Stimulated activated CD4-positive, alpha-beta T cell treated with anti-CD3 and anti-CD28 coated beads, Interleukin-15, amount 100 ng/mL, for 24 hours (primary cell): ENCODE results near the gene NR2F1-AS1.

Experiments used
- DNase-seq: peaks from one replicate; pipeline ENCODE4 v3.0.0-alpha.2; 2020

The NR2F1-AS1 gene

DNA sequence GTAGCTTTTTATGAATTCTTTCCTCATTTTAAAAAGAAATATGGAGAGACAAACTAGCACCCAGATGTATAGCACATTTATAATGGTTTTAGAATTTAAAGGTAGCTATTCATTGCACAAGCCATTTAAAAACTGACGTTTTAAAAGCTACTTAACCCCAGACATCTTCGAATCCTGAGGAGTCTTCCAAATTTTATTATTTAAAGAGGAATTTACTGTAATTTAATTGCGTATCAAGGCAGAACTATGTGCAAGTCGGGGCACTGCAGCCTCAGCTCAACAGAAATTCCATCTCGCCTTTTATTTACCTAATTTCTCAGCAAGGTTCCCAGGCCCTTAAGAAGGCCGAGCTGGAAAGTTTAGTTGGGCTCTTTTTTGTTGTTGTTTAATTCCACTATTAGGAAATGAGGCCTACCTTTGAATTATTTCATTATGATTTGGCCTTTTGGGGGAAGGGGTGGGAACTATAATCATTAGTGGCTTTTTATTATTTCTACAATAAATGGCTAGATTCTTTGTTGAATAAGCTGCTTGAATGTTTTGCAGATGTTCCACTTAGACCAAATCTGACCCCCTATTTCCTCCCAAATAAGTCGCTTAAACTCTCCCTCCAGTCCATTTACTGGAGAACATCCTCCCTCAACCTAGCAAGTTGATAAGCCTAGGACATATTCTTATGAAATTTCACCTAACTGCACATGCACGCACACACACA is 22.2 kb upstream of the NR2F1-AS1 start:
- DNase-seq, result no peak

DNA sequence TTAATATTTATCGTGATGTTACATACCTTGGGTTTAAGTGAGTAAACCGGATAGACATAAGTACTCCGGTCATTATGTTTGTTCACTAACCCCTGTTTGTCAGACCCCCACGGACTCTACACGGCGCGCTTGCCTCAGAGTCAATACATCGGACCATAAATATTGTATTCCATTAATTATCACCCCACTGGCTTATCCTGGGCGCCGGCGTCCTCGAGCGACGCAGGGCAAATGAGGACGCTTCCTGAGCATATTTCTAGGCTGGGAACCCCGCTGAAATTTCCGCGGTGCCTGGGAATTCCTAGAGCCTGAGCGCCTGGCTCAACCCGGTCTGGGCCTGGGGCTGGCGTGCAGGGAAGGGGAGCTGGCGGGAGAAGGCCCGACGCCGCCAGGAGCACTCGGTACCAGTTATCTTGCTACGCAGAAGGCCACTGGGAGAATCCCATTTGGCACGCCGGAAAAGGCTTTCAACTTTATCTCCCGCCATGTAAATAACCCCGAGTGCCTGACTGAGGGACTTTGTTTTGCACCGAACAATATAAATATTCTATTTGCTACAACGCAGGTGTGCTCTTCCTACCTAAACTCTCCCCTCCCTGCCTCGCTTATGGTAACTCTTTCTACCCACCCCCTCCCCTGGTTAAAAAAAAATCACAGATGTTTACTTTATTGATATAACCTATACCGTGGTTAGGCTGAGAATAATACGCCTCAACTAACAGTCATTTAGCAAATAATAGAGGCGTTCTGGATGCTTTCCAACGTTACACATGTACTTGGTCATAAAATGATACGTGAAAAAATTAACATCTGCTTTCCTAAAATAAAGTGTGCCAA is 21.4 kb upstream of the NR2F1-AS1 start:
- DNase-seq, result no peak

DNA sequence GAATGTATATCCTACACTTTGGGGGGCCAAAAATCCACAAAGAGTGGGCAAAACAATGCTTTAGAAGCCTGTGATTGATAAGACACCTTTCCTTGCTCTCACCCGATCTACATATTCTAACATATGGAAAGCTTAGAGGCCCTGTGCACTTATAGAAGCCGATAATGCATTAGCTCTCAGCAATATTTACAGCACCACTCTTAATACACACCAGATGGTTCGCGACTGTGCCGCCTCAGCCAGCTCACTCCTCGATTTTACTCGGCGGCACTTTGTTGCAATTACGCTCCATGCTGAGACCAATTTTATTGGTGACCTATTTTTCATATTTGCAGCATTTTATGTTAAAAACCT is 20.8 kb upstream of the NR2F1-AS1 start:
- no peak for DNase-seq

DNA sequence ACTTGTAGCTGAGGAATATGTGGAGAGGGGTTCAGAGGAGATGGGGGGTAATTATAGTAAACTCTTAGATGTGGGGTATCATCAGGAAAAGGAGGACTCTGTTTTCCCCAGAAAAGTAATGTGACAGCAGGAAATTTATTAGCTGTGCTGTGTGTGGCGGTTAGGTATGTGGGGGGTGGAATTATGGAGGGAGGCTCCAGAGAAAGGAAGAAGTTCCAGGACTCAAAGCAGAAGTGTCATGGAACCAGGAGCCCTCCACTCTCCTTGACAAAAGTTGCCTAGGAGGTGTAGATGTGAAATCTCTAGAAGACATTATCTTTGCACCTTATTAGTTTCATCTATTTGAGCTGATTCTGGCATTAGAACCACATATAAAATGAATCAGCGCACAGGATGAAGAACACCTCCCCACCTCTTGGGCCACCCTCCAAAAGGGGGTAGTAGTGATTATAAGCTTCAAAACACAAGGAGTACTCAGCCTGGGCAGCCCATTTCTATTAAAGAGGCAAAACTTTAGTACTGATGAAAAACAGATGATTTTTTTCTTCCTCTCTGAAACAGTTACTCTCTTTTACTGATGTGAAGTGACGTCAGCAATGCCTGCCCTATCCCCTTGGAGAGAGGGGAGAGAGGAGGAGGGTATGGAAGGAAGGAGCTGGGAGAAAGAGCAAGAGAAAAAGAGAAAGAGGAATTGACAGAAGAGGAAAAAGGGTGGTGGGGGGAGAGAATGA is 20.2 kb upstream of the NR2F1-AS1 start:
- DNase-seq, result no peak

DNA sequence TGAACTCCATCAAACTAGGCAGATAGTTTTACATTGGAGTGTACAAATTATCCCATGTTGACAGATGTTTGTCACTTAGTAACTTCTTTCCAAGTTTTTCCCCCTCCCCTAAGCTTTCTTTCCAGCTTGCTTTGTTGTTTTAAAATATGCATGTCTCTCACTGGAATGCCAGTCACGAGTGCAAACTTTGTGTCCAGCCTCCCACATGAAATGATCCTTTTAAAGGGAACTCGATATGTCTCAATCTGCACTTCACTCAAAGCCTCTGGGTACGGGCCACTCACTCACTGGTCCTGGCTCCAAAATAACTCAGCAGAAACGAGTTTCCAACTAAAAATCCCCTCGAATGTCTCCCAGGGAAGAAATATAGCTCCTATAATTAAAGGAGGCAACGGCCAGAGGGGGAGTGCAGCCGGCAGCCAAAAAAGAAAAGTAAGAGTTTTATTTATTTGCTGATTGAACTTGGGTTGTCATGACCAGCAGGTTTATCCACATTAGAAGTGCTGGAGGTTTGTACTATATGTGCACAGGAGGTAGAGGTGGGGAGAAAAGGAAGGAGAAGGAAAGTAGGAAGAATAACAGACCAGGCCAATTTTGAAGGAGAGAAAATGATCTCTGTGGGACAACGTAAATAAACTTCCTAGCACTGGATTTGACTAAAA is 19.5 kb upstream of the NR2F1-AS1 start:
- no peak for DNase-seq

DNA sequence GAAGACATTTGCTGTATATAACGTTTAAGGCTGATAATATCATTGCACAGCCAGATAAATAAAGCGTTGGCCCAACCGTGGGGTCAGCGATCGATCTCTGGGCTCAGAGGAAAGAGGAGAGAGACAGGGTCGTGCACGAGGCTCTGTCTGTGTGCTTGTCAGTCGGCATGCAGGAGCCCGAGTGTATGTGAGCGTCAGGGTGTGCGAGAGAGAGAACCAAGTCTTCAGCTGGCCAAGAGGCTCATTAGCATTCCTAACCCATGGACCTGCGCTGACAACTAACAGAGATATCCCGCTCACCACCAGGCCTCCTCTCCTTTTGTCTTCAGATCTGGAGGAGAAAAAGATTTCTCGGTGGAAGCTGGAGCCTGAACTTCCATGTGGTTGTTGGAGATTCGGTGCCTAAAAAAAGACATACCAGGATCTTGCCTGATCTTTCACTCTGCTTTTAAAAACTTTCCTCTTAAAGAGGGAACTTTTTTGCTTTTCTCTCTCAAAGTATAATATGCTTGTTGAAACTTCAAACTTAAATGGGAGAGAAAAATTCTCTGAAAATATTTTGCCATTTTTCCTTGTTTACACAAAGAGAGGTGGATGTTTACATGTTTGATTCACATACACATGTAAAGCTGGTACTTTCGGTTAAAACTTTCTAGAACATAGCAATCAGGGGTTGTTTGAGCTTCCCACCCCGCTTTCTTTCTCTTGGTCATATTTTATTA is 18.5 kb upstream of the NR2F1-AS1 start:
- no peak for DNase-seq

DNA sequence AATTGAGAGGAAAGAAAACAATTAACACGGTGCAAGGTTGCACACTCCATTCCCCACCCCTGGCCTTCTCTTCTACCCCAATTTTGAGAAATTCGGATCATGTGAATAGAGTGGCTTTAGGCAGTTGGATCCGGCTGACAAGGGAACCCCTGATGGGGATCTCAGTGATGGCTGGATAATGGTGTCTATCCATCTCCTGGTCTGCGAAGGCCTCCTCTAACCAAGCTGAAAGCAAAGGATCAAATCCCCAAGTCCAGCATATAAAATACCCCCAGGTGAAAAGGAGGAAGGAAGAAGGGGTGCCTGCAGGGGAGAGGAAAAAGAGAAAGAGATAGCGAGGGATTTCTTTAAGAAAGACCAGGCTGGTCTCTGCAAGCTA is 18.0 kb upstream of the NR2F1-AS1 start:
- no peak for DNase-seq

DNA sequence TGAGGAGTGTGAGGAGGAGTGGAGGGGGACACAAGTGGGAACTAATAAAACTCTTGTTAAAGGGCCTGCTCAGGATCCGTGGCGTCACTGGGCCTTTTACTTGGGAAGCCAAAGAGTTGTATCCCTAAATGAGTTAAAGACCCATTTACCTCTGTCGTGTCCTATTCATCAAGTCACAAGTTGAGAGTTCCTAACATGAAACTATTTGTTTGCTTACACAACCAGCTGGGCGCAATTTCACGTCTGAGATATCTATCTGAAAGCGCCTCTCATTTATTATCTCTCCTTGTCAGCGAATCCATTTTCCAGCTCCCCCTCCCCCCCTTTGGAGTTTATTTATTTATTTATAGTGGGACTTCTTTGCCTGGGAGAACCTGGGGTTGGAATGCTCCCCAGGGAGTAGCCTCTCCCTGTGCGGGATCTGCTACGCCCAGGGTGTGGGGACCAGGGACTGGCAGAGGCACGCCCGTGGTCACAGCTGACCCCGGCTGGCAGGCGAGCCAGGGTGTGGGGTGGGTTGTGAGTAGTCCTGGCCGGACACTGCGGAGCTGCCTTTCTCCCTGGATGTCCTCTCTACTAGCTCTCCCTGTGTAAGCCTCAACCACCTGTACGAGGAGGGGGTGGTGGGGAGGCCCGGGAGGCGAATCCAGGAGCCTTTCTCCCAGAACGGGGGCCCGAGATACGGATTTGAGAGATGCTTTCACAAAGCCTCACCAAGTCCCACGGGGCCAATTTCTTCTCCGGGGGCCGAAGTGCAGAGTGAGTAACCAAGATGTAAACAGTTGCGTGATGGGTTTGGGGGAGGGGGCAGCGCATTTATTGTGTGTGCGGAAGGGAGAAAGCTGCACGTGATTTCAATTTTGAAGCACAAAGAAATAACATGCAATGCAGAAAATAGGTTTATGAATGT is 17.3 kb upstream of the NR2F1-AS1 start:
- no peak for DNase-seq

DNA sequence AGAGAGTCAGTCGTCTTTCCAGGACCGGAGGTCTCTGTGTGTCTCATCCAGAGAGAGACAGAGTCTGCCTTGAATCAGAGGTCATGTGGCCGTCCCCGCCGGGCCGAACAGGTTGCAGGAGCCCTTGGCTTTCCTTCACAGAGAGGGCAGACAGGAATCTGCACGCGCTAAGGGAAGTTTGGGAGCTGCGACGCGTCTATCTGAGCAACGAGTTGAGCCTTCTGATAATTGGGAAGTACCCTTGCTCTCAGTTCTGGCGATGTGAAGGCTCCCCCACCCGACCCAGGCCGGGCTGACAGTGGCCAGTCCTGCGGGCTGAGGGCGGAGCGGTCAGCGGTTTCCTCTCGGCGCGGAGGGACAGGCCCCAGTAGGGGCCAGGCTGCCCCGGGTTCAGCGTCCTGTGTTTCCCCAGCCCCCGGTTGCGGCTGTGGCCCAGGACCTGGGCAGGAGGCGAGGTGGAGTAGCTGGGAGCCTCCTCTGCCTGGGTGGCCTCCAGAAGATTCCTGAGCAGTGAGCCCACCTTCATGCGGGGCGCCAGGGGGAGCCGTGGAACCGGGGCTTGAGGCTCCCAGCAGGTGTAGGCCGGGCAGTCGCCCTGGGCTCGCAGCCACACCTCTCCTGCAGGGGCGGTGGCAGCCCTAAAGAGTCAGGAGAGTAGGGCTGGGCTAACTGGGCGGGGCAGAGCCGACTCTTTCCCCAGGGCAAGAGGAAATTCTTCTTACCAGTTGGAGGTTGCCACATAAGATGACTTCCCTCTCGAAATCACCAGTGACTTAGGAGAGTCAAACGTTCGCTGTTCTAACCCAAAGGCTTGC is 15.9 kb upstream of the NR2F1-AS1 start:
- no peak for DNase-seq

DNA sequence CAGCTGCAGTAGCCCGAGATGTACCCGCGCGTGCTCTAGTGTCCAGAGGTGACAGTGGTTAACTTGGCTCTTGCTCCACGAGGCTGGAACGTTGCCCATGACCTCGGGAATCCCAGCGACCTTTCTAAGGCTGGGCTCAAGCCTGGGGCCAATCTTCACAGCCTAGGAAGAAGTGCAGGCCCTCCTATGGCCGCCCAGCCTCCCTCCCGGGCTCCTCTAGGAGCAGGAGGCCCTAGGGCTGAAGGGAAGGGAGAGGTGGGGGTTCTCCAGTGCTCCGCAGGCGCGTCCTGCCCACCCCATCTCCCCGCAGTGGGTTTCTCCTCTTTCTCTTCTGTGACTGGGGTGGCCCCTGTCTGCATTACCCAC is 15.3 kb upstream of the NR2F1-AS1 start:
- no peak for DNase-seq

DNA sequence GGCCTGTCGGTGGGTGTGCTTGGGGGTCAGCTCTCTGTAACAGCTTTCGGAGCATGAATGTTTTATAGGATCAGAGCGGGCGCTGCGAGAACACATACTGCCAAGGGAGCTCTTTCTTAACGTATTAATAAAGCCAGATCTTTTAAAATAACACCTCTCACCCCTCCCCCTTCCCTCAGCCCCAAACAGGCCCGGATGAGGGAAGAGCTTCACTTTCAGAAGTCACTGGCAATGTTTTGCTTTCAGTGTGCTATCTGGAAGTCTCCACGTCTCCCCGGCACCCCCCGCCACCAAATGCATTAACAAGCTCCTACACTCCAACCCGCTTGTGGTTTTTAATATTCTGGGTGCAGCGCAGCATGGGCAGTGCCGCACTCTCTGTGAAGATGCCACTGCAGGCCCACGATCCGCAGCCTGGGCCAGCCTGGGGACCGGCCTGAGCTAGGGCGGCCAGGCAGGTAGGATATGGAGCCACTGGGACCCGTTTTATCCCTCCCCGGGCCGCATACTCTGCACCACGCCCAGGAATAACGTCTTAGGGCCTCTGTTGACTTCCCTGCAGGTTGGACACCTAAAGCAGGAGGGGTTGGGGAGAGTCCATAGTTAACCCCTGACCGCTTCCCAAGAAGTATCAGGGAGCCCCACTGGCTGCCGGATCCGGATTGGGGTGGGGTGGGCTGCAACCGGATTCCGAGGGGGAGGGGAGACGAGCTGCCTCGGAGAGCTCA is 14.6 kb upstream of the NR2F1-AS1 start:
- no peak for DNase-seq

DNA sequence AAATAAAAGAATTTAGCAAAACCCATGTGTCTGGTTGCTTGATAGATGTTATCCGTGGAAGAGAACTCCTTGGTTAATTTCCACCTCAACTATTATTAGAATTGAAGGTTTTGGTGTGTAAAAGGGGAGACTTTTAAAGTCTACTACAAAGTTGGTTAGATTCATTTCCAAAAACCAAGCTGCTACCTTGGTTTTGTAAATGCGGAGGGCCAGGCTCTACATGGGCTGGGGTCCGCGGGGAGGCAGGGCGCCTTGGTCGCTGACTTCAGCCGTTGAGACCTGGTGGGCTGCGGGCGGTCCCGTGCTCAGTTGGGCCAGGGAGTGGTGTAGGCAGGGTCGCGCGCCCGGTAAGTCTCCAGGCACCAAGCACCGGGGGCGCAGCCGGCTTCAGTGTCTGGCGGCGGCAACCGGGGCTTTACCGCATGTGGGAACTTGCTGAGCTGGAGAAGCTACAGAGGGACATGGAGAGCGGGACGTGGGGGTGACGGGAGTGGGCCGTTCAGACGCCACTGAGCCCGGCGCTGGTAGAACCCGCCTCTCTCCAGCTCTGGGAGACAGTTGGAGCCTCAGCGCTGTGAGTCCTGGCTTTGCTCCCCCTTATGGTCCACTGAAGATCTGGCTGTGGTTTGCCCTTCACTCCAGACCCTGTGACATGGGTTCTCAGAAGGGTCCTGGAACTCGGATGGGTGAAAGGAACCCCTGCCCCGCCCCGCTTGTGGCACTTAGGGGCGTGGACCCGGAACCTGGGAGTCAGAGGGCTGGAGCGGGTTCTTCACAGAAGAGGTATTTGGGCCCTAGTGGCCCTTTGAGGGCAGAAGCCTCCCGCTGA is 13.8 kb upstream of the NR2F1-AS1 start:
- DNase-seq, result no peak

DNA sequence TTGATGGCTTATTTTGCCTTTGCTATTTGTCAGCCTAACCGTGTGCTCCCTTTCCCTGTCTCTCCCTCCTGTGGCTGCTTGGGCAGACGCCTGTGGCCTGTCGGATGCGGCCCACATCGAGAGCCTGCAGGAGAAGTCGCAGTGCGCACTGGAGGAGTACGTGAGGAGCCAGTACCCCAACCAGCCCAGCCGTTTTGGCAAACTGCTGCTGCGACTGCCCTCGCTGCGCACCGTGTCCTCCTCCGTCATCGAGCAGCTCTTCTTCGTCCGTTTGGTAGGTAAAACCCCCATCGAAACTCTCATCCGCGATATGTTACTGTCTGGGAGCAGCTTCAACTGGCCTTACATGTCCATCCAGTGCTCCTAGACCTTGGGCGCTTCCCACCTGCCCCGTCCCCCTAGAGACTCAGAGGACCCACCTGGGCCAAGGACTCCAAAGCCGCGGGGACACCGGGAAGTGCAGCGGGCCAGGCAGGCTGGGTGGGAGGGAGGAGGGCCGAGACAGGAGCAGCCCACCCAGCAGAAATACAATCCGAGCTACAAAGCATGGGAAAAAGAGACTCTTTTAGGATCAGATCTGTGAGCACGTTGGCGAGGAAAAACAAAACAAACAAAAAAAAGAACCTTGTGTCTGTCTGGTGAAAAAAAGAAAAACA is 12.6 kb upstream of the NR2F1-AS1 start:
- DNase-seq, result no peak

DNA sequence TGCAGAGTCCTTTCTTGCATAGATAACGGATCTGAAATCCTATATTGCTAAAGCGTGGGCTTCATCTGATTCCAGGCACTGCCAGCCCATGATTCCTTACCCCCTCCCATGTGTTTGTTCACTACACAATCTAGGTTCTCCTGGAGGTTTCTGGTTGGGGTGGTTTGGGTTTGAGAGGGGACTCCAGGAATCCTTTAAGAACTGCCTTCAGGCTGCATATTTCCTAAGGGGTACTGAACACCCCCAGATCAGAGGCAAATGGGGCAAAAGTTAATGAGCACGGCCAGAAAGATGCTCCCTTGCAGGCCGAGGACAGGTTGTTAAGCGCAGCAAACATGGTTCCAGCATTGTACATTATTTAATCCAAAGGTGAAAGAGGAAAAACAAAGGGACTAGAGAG is 11.9 kb upstream of the NR2F1-AS1 start:
- no peak for DNase-seq

DNA sequence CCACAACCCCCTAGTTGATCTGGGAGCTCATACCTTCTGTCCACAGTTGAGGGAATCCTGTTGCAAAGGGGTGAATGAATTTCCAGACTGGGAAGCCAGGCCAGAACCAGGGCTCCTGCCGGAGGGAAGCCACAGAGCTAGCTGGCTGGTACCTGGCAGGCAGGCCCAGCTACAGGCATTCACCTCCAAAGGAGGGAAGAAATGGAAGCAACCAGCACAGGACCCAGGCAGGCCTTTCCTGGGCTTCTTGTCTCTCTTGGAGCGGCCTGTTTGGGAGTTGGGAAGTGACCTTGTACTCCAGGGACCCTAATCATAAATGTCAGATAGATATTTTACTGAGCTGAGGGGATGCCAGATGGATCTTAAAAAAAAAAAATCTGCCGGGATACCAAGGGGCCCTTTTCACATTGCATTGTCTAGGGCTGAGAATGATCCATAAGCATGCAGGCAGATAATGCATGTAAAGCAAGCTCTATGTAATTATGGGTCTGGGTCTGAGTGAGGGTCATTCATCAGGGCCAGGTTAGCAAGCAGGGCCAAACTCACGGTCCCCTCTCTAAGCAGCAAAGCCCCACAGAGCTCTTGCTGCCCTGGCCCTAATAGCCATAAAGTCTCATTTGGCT is 10.4 kb upstream of the NR2F1-AS1 start:
- no peak for DNase-seq

DNA sequence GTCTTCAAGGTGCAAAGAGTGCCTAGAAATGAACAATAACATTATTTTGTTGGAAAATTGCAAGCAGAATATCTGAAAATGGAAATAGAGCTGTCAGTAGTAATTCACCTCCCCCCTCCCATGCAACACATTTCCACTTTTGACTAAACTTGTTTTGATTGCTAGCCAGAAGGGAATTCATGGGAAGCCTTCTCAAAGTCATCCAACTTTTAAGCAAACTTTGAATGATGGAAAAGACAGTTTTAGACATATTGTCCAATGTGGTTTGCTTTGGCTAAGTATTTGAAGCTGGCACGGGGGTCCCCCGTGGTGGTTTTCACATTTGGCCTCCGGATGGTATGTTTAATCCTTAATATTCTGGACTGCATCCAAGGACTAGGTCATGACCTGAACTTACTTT is 9.5 kb upstream of the NR2F1-AS1 start:
- no peak for DNase-seq

DNA sequence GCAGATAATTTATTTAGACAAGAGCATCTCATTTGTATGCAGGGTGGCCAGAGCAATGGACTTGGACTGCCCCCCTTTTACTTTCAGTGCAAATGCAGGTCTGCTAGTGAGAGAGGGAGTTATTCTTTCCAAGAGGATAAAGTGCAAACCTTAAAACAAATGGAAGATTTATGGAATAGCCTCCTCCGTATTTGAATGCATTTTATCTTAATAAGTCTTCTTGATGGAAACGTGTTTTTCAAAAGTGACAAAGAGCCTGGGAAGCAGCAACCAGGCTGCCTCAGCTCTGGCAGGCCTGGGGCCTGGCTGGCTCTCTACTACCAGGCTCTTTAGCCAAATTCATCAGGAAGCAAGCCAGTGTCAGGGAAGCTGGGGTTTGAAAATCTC is 8.8 kb upstream of the NR2F1-AS1 start:
- DNase-seq, result no peak
